ENCODE measurements around the gene ANKDD1A.

DNA sequence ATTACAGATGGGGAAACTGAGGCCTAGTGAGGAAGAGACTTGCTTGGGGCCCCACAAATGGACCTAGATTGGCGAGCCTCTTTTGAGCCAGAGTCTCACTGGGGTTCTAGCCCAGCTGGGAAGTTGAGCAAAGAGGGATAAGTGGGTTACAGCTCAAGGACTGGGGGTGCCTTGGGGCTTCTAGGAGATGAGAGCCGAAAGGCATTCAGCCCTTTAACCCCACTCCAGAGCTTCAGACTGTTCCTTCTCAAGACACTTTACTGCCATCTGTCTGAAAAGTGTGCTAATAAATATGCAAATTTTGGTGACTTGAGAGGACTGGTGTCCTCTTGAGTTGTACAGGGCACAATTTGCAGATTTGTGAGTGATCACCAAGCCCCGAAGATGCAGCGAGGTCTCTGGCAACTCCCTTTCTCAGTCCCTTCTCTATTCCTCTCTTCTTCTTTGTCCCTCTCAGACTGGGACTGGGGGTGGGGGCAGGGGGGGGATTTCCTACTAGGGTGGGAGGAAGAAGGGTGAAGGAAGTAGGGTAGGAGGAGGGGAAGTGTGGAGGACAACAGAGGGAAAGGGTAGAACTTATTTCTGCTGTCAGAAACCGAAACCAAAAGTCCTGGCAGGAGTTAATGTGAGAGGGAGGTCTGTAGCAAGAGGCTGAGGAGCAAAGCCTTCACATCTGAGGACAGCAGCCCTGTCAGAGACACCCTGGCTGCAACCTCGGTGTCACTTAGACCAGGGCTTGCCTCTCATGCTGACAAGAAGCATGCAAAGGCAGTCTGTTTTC lies 16.2 kb upstream of the ANKDD1A start:
- TF ChIP-seq CTCF (tag by site-specific recombination; IDR thresholded peaks at IDR 0.05) (no peak), MZF1 (tag by site-specific recombination; IDR thresholded peaks at IDR 0.05; ENCODE audit: borderline replicate concordance) (no peak), ZNF302 (tag by site-specific recombination; IDR thresholded peaks at IDR 0.05; ENCODE audit: low read depth) (no peak), KLF9 (tag by site-specific recombination; IDR thresholded peaks at IDR 0.05; ENCODE audit: low read depth) (no peak), EGR2 (tag by site-specific recombination; IDR thresholded peaks at IDR 0.05; ENCODE audit: low read depth) (no peak), REPIN1 (tag by site-specific recombination; IDR thresholded peaks at IDR 0.05; ENCODE audit: low read depth) (no peak)

All from HEK293 (cell line).